ENCODE results near the gene TNNT2.

DNA sequence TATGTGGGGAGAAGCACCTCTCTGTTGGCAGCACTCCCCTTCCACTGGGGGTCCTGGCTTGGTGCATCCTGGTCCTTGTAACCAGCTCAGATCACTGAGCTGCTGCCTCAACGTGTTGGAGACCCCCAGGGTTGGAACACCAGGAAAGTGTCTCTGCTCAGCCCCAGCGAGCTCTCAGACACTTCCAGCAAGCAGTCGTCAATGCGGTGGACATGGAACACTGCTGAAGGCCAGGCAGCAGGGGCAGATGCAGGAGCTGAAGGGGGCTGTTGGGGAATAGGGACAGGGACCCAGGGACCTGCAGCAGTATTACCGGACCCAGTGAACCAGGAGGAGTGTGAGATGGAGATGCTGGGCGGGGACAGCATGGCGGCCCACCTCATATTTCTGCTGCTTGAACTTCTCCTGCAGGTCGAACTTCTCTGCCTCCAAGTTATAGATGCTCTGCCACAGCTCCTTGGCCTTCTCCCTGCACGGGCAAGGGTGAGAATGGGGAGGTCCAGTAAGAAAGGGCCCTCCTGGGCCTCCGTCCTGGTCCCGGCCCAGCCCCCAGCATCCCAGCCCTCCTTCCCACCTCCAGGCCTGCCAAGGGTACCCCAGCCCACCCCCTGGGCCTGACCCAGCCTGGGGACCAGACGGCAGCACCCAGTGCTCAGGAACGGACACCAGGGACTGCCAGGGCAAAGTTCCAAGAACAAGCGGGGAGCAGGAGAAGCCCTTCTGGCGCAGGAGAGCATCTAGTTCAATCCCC is 16.4 kb downstream of the TNNT2 start:
- no peak for TF ChIP-seq POLR2A (IDR thresholded peaks at IDR 0.05; ENCODE audit: low read depth, low read length)
- TF ChIP-seq, protein P1, sequence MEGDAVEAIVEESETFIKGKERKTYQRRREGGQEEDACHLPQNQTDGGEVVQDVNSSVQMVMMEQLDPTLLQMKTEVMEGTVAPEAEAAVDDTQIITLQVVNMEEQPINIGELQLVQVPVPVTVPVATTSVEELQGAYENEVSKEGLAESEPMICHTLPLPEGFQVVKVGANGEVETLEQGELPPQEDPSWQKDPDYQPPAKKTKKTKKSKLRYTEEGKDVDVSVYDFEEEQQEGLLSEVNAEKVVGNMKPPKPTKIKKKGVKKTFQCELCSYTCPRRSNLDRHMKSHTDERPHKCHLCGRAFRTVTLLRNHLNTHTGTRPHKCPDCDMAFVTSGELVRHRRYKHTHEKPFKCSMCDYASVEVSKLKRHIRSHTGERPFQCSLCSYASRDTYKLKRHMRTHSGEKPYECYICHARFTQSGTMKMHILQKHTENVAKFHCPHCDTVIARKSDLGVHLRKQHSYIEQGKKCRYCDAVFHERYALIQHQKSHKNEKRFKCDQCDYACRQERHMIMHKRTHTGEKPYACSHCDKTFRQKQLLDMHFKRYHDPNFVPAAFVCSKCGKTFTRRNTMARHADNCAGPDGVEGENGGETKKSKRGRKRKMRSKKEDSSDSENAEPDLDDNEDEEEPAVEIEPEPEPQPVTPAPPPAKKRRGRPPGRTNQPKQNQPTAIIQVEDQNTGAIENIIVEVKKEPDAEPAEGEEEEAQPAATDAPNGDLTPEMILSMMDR (conservative IDR thresholded peaks at IDR 0.05; ENCODE audit: low read depth, low read length), result no peak
- TF ChIP-seq CHD1 (IDR thresholded peaks at IDR 0.05; ENCODE audit: low read depth, low read length), result no peak
- TF ChIP-seq SMC3 (IDR thresholded peaks at IDR 0.05; ENCODE audit: low read depth, low read length), result no peak
- TF ChIP-seq RCOR1 (IDR thresholded peaks at IDR 0.05; ENCODE audit: insufficient replicate concordance, low read length), result no peak
- no peak for TF ChIP-seq MXI1 (IDR thresholded peaks at IDR 0.05; ENCODE audit: borderline replicate concordance, low read depth, low read length)
- TF ChIP-seq FOS (IDR thresholded peaks at IDR 0.05; ENCODE audit: low read depth, low read length), result no peak
- TF ChIP-seq RAD21 (IDR thresholded peaks at IDR 0.05; ENCODE audit: low read length), result no peak
- TF ChIP-seq RFX5 (IDR thresholded peaks at IDR 0.05; ENCODE audit: low read depth, low read length), result no peak

All from IMR-90 (cell line).